Muscle of leg (tissue), 11 donors: ENCODE data around the gene FANCB. TPM values are rescaled to one million over a fixed set of nuclear protein-coding genes. Genes with fewer than 3 reads are reported as not detected.

Experiments
- DNase-seq: peaks from one replicate; pipeline ENCODE4 v3.0.0; 2013
- H3K27ac ChIP-seq: one replicate; pipeline ENCODE4 v1.5.1; 2013; ENCODE audit warnings: mild to moderate bottlenecking, low read length, control low read depth
- H3K27me3 ChIP-seq: one replicate; pipeline ENCODE4 v1.6.1; 2013; ENCODE audit warnings: low read length; ENCODE audit not compliant: control insufficient read depth, insufficient read depth
- H3K36me3 ChIP-seq: one replicate; pipeline ENCODE4 v1.6.1; 2013; ENCODE audit warnings: low read length; ENCODE audit not compliant: control insufficient read depth, insufficient read depth
- H3K4me1 ChIP-seq: one replicate; pipeline ENCODE4 v1.6.1; 2013; ENCODE audit warnings: low read length; ENCODE audit not compliant: control insufficient read depth, insufficient read depth
- H3K4me3 ChIP-seq: one replicate; pipeline ENCODE4 v1.5.1; 2013; ENCODE audit warnings: low read length, control low read depth
- H3K9me3 ChIP-seq: replicated peaks from 2 replicates; pipeline ENCODE4 v1.6.1; 2013; ENCODE audit warnings: low read depth, low read length; ENCODE audit not compliant: control insufficient read depth
- whole genome bisulfite sequencing: methylation state at CpG from one replicate; pipeline ENCODE4 v1.1.5; 2013; ENCODE audit warnings: missing lambda C conversion rate; ENCODE audit not compliant: insufficient coverage; 5-methylcytosine and 5-hydroxymethylcytosine counted together
- polyA plus RNA-seq, 8 donors: library from polyadenylated mRNA; unstranded; fragments of 120-200 nt; gene quantifications; one replicate each; pipeline versions ENCODE4 v1.2.1 to v1.2.3, GENCODE V29; 2013; ENCODE audit warnings: inconsistent platforms in 1 of 8, low replicate concordance in 1 of 8; ENCODE audit not compliant: insufficient read length in 8 of 8, insufficient read depth in 1 of 8
- total RNA-seq: library from RNA; stranded (reverse); fragments of 120-200 nt; gene quantifications from one replicate; pipeline ENCODE4 v1.2.4, GENCODE V29; 2013

Gene FANCB
- total and polyA plus RNA-seq, 9 donors, result 1.0 to 4.7 (median 1.8) TPM

DNA sequence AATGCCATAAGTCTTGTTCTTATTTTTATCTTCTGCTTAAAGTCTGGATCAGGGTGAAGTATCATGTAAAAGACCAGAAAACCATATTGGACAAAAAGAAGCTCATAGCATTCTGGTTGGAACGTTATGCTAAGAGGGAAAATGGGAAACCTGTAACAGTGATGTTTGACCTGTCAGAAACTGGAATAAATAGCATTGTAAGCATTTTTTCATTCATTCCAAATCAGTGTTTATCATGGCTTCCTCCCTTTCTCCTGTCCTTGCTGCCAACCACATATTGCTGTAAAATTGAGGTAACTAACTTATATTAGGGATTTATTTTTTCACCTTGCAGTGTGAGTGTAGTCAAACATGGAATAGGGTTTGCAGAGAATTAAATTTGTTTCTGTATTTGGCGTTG lies 24.2 kb upstream of the FANCB start:
- Histone ChIP-seq H3K36me3 (peaks cover 3% of the 10 kb centered on the region), H3K9me3 (no peaks in the 10 kb centered on the region), H3K27me3 (peaks cover 2% of the 10 kb centered on the region), H3K4me3 (no peak overlapping the region), H3K4me1 (no peaks in the 10 kb centered on the region), H3K27ac (no peak overlapping the region)
- DNase-seq, result no peak
- whole genome bisulfite sequencing, result 100% methylated on average over 1 of the region's 2 CpGs

DNA sequence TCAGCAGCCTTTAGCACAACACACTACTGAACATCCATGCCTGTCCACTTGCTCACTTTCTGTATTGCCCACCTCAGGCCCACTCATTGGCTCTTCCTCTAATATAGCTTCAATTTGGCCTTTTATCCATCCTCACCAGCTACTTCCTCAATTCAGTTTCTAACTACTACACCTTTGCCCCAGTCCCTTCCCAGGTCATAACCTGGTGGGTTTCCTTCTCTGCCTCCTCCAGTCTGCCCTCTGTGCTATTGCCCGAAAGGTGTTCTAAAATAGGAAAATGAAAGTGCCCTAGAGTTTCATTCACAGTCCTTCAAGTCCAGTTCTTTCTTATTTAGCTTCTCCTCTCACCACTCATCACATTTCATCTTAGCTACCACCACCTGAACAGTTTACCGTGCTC lies 23.4 kb upstream of the FANCB start:
- no peaks in the 10 kb centered on the region for H3K9me3 ChIP-seq
- WGBS, result 100% methylated on average over 1 of the region's 2 CpGs
- H3K36me3 ChIP-seq, result peaks cover 3% of the 10 kb centered on the region

DNA sequence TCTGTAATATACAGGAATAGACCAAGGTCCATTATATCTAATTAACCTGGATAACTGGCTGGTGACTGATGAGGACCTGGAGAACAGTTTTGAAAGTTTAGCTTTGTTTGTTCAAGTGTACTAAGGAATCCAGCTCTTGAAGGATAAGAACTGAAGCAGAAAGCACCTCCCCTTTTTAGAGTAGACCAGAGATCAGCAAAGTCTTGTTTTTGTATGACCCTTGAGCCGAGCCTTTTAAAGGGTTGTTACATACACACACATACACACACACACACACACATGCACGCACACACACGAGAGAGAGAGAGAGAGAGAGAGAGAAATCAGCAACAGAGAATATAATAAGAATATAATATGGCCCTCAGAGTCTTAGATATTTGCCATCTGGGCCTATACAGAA lies 13.4 kb upstream of the FANCB start:
- no peak for DNase-seq
- H3K9me3 ChIP-seq, result no peaks in the 10 kb centered on the region
- no peak overlapping the region for H3K4me3 ChIP-seq
- H3K36me3 ChIP-seq, result no peaks in the 10 kb centered on the region
- no peaks in the 10 kb centered on the region for H3K27me3 ChIP-seq
- no peaks in the 10 kb centered on the region for H3K4me1 ChIP-seq
- WGBS, result no CpG with 5 or more reads among the region's 3 CpGs
- H3K27ac ChIP-seq, result no peak overlapping the region

More for the DNA sequence above, 23.4 kb upstream of the FANCB start:
- no peak for DNase-seq
- Histone ChIP-seq H3K27ac (no peak overlapping the region), H3K4me3 (no peak overlapping the region), H3K4me1 (no peaks in the 10 kb centered on the region), H3K27me3 (peaks cover 2% of the 10 kb centered on the region)

DNA sequence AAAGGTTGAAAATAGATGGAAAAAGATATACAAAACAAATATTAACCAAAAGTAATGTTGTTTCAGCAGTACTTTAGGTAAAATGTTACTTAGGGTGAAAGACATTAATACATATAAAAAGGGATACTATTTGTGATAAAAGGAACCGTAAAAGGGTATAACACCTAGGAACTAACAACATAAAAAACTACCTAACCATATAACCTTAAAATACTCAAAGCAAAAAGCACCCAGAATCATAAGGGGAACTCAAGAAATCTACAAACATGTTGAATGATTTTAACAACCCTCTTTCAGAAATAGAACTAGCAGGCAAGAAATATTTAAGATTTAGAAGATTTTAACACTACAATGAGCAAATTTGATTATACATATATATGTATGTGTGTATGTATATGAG lies 11.8 kb upstream of the FANCB start:
- no peaks in the 10 kb centered on the region for H3K9me3 ChIP-seq
- no peak for DNase-seq
- no CpG with 5 or more reads among the region's 1 CpG for WGBS
- H3K4me1 ChIP-seq, result no peaks in the 10 kb centered on the region
- no peak overlapping the region for H3K4me3 ChIP-seq
- H3K36me3 ChIP-seq, result no peaks in the 10 kb centered on the region
- no peak overlapping the region for H3K27ac ChIP-seq
- H3K27me3 ChIP-seq, result no peaks in the 10 kb centered on the region

DNA sequence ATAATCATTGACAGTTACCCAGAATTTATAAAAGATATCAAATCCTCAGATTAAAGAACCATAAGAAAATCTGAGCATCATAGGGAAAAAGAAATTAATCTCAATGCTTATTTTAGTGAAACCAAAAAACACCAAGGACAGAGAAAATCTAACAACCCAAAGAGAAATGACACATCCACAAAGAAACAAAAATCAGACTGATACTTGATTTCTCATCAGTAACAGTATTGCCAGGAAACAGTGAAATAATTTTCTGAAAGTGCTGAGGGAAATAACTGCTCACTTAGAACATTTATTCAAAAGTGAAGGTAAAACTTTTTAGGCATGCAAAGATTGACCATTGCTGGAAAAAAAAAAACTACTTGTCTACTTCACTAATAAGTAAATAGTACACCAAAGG lies 11.0 kb upstream of the FANCB start:
- H3K36me3 ChIP-seq, result no peaks in the 10 kb centered on the region

DNA sequence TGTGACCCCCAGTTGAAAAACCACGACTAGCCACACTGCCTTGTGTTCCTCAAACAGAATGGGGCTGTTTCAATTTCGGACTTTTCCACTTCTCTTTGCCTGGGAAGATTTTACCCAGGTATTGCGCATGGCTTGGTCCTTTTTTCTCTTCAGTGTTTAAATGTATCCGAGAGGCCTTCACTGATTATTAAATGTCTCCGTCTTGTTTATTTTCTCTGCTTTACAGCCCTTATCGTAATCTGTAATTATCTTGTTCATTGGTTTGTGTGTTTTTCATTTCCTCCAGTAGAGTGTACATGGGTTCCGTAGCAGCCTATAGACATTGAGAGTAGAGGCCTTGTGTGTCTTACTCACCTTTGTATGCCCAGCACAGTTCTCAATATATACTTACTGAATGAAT lies 2.8 kb upstream of the FANCB start:
- Histone ChIP-seq H3K27me3 (no peaks in the 10 kb centered on the region), H3K36me3 (no peaks in the 10 kb centered on the region), H3K4me3 (no peak overlapping the region), H3K27ac (no peak overlapping the region), H3K9me3 (no peaks in the 10 kb centered on the region), H3K4me1 (no peaks in the 10 kb centered on the region)
- 74% methylated on average over 3 of the region's 7 CpGs for WGBS
- DNase-seq, result no peak

More for the DNA sequence above, 11.0 kb upstream of the FANCB start:
- Histone ChIP-seq H3K27me3 (no peaks in the 10 kb centered on the region), H3K9me3 (no peaks in the 10 kb centered on the region), H3K4me3 (no peak overlapping the region), H3K27ac (no peak overlapping the region), H3K4me1 (no peaks in the 10 kb centered on the region)
- no peak for DNase-seq

DNA sequence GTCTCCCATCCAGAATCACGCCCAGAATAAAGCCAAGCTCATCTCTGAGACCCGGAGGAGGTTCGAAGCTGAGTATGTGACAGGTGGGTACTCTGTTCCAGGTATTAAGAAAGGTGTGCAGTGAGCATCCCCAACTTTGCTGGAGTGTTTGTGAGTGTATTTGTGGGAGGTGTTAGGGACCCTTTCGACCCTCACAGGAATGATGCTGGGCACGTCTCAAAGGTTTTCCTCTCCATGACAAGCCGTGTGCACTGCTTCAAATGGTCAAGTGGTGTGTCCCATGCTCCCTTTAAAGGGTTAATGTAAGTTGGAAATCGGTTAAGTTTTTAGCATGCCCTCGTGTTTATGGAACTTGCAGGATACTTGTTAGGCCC lies 794 bp upstream of the FANCB start:
- Histone ChIP-seq H3K27ac (peak overlapping the region; percentile 67), H3K36me3 (no peaks in the 10 kb centered on the region), H3K4me1 (no peaks in the 10 kb centered on the region), H3K27me3 (no peaks in the 10 kb centered on the region), H3K4me3 (peak overlapping the region; percentile 78), H3K9me3 (no peaks in the 10 kb centered on the region)
- no peak for DNase-seq
- 30% methylated on average over 4 of the region's 8 CpGs for WGBS

DNA sequence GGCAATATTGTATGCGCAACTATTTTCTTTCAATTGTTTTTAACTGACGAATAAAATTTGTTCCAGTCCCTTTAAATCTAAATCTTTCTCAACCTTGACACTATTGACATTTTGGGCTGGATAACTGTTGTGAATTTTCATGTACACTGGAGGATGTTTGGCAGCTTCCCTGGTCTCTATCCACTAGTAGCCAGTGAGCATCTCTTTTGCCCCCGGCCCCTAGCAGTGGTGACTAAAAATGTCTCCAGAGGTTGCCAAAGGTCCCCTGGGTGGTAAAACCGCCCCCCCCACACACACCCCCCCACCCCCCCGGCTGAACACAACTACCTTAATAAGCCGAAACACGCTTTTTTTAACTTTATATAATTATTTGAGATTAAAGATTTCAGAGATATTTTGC lies 514 bp downstream of the FANCB start:
- Histone ChIP-seq H3K27ac (no peak overlapping the region), H3K4me1 (no peaks in the 10 kb centered on the region), H3K36me3 (no peaks in the 10 kb centered on the region), H3K4me3 (peak overlapping the region; percentile 78), H3K9me3 (peaks cover 2% of the 10 kb centered on the region), H3K27me3 (no peaks in the 10 kb centered on the region)
- WGBS, result no CpG with 5 or more reads among the region's 7 CpGs
- DNase-seq, result peak; percentile 9

DNA sequence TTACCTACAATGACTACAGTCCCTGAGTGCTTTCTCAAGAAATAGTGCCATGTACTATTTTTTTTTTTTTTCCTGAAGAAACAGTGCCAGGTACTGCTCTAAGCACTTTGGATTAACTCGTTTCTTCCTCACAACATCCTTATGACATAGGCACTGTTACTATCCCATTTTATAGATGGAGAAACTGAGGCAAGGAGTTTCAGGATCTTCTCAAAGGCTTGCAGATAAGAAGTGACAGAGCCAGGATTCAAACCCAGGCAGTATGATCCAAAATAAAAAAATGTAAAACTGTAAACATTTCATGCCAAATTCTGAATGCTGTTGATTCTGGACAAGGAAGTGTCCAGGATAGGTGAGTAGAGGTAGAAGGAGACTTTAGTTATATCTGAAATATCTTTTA lies 1.1 kb downstream of the FANCB start:
- no peak for DNase-seq
- H3K27ac ChIP-seq, result no peak overlapping the region
- no peaks in the 10 kb centered on the region for H3K27me3 ChIP-seq
- no peak overlapping the region for H3K4me3 ChIP-seq
- no peaks in the 10 kb centered on the region for H3K36me3 ChIP-seq
- no peaks in the 10 kb centered on the region for H3K4me1 ChIP-seq
- no CpG with 5 or more reads among the region's 1 CpG for WGBS
- H3K9me3 ChIP-seq, result peaks cover 5% of the 10 kb centered on the region

DNA sequence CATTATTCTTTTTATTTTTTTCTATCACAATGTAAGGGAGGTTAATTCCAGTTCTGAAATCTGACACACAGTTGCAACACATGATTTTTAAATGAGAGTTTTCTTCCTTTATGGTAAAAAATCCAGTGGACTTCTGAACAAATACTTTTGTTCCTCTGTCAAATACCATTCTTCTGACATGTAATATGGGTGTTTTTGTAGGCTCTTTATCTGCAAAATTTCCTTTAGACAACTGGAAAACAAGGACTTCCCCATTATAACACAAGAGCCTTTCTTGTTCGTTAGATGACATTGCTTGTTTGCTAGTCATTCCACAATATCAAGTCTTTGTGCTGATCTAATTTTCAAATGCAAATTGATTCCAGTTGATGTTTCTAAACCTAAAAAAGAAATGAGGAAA lies 7.7 kb downstream of the FANCB start:
- peaks cover 5% of the 10 kb centered on the region for H3K9me3 ChIP-seq
- no CpG with 5 or more reads among the region's 1 CpG for WGBS
- H3K4me3 ChIP-seq, result no peak overlapping the region
- no peak for DNase-seq
- no peak overlapping the region for H3K27ac ChIP-seq
- H3K4me1 ChIP-seq, result no peaks in the 10 kb centered on the region
- H3K36me3 ChIP-seq, result no peaks in the 10 kb centered on the region
- peaks cover 2% of the 10 kb centered on the region for H3K27me3 ChIP-seq

DNA sequence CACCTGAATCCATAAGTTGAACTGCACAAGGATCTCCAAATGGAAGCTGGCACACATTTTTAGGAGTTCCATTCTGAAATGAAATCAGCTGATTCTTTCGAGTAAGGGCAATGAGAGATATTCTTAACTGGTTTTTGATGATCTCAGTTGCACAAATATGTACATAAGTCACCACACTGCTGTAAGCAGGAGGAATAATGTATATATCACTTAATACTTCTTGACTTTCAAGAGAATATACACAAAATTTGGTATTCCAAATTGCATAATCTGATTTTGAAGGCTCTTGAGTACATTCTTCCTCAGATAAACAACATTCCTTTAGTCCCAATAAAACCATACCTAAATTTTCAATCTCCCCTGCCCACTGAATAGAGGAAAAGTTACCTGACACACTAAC lies 8.2 kb downstream of the FANCB start:
- WGBS, result no CpG with 5 or more reads among the region's 1 CpG
- H3K4me1 ChIP-seq, result no peaks in the 10 kb centered on the region
- no peak for DNase-seq
- no peaks in the 10 kb centered on the region for H3K36me3 ChIP-seq
- H3K27me3 ChIP-seq, result peaks cover 2% of the 10 kb centered on the region
- H3K4me3 ChIP-seq, result no peak overlapping the region
- peaks cover 5% of the 10 kb centered on the region for H3K9me3 ChIP-seq
- H3K27ac ChIP-seq, result no peak overlapping the region
